ENCODE data around the gene RTL1. TPM values are rescaled to one million over a fixed set of nuclear protein-coding genes. Genes with fewer than 3 reads are reported as not detected.
A peak's percentile ranks its signal among the peaks of the same experiment; 100 is the strongest.

Gene RTL1
- total RNA-seq, 1 experiment from 2014 or later: not detected

GRCh38 chr14:100893228-100893601 is 10.3 kb downstream of the RTL1 start:
- H4K91ac ChIP-seq (ENCODE audit: insufficient read length, low read depth, low read length): no peak overlapping the region
- no peak overlapping the region for H2BK120ac ChIP-seq (ENCODE audit: low read depth, low read length, poor library complexity, severe bottlenecking)
- peaks cover 4% of the 10 kb centered on the region; the same call in 1 of the 2 replicates for H3K4me1 ChIP-seq (ENCODE audit: insufficient read depth, low read length)
- H3K4me1 Mint-ChIP-seq: peaks cover 4 to 26% of the 10 kb centered on the region in 2 experiments
- no peak overlapping the region for H2AFZ ChIP-seq (ENCODE audit: low read length)
- no peak overlapping the region for H3T11ph ChIP-seq (ENCODE audit: low read length)
- no peak for TF ChIP-seq CTCF (conservative IDR thresholded peaks at IDR 0.05)
- H3K4ac ChIP-seq (ENCODE audit: low read depth, low read length): no peak overlapping the region
- H4K5ac ChIP-seq (ENCODE audit: insufficient read length, low read depth, low read length): no peak overlapping the region
- H3K9me3 Mint-ChIP-seq: no peaks in the 10 kb centered on the region
- H2BK20ac ChIP-seq (ENCODE audit: low read depth, low read length, poor library complexity, severe bottlenecking): no peak overlapping the region
- H3K36me3 Mint-ChIP-seq (ENCODE audit: insufficient read depth in 1 of 3, low read depth in 3 of 3): no peaks in the 10 kb centered on the region; a peak in 2 of 7 replicates
- H2AK5ac ChIP-seq (ENCODE audit: insufficient read length, low read length): no peak overlapping the region
- no peak overlapping the region for H3K18ac ChIP-seq (ENCODE audit: insufficient read length, low read depth, low read length)
- H2BK5ac ChIP-seq (ENCODE audit: insufficient read length, low read length): no peak overlapping the region
- H3K79me2 ChIP-seq (ENCODE audit: insufficient read depth, low read length): no peaks in the 10 kb centered on the region
- no peak overlapping the region for H3K23ac ChIP-seq (ENCODE audit: insufficient read length, low read depth, low read length)
- H3K4me2 ChIP-seq (ENCODE audit: insufficient read depth, insufficient read length, low read length): no peak overlapping the region
- no CpG with 5 or more reads among the region's 8 CpGs for WGBS (ENCODE audit: extremely low coverage, insufficient read length, low lambda C conversion rate)
- no peaks in the 10 kb centered on the region for H4K20me1 ChIP-seq (ENCODE audit: control insufficient read depth, insufficient read depth, insufficient read length)
- no peak overlapping the region for H3K27ac ChIP-seq (ENCODE audit: insufficient read length, low read depth, low read length)
- H2BK15ac ChIP-seq (ENCODE audit: low read depth, low read length): no peak overlapping the region
- H3K9ac ChIP-seq (ENCODE audit: extremely low read depth, insufficient read length, low read length): no peak overlapping the region
- H3K27ac Mint-ChIP-seq: no peak overlapping the region
- no peak overlapping the region for H4K8ac ChIP-seq (replicated peaks; ENCODE audit: insufficient read length, low read depth, low read length)
- no peaks in the 10 kb centered on the region for H3K79me1 ChIP-seq (ENCODE audit: insufficient read depth, low read depth, low read length, poor library complexity, severe bottlenecking)
- no peak overlapping the region for H2BK12ac ChIP-seq (ENCODE audit: insufficient read length, low read depth, low read length)
- H3K23me2 ChIP-seq (ENCODE audit: insufficient read length, low read depth, low read length, poor library complexity, severe bottlenecking): no peaks in the 10 kb centered on the region
- no peak overlapping the region for H3K56ac ChIP-seq (ENCODE audit: insufficient read length, low read depth, low read length)
- no peaks in the 10 kb centered on the region for H3K9me3 ChIP-seq (ENCODE audit: control insufficient read depth, low read depth, low read length)
- no peaks in the 10 kb centered on the region for H3K27me3 ChIP-seq (ENCODE audit: insufficient read depth, low read length)
- DNase-seq: peak; percentile 9
- H3K27me3 Mint-ChIP-seq (ENCODE audit: low read depth): no peaks in the 10 kb centered on the region; the same call in 1 of the 2 replicates
- no peak overlapping the region for H3K14ac ChIP-seq (ENCODE audit: insufficient read depth, low read length)
- H3K4me3 Mint-ChIP-seq: no peak overlapping the region

All from H9 (cell line).